ENCODE data around the gene IPO13.

Gene IPO13

DNA sequence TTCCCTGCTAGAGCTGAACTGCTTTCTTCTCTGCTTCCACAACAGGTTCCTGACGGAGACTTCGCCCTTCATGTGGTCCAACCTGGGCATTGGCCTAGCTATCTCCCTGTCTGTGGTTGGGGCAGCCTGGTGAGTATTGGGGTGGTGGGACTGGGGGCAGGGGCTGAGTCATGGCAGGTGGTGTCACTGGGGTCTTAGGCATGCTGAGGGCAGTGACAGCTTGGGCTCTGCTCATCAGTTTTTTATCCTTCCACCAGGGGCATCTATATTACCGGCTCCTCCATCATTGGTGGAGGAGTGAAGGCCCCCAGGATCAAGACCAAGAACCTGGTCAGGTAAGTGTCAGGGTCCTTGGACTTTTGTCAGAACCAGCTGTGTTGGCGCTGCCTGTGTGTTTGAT lies 29.3 kb downstream of the IPO13 start:
- Histone ChIP-seq H3K9me3 (ENCODE audit: control insufficient read depth in 2 of 2, low read length in 2 of 2) (no peaks in the 10 kb centered on the region), H3K27me3 (ENCODE audit: control insufficient read depth in 1 of 2, insufficient read depth in 2 of 2, low read length in 2 of 2) (no peaks in the 10 kb centered on the region), H3K4me3 (ENCODE audit: low read length in 2 of 2) (peak overlapping the region; percentile 87 to 91), H3K36me3 (ENCODE audit: control insufficient read depth in 2 of 2, insufficient read depth in 2 of 2, low read length in 2 of 2) (peaks cover 25 to 28% of the 10 kb centered on the region in 2 donors), H3K4me1 (ENCODE audit: control insufficient read depth, insufficient read depth, low read length) (peaks cover 52% of the 10 kb centered on the region), H3K9ac (ENCODE audit: low read length in 2 of 2) (peak overlapping the region; percentile 83 to 89), H3K27ac (ENCODE audit: low read length) (peak overlapping the region; percentile 92)

DNA sequence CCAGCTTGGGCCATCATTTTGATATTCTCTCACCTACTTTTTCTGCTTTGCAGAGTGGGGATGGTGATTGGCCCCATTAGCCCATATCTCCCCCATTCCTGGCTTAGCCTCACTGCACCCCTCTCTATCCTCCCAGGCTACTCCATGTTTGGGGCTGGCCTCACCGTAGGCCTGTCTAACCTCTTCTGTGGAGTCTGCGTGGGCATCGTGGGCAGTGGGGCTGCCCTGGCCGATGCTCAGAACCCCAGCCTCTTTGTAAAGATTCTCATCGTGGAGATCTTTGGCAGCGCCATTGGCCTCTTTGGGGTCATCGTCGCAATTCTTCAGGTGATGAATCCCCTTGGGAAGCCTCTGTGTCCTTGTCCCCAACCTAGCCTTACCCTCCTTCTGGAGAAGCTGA lies 30.1 kb downstream of the IPO13 start:
- no peaks in the 10 kb centered on the region for H3K9me3 ChIP-seq (ENCODE audit: control insufficient read depth in 2 of 2, low read length in 2 of 2)
- H3K27me3 ChIP-seq (ENCODE audit: control insufficient read depth in 1 of 2, insufficient read depth in 2 of 2, low read length in 2 of 2), result no peaks in the 10 kb centered on the region
- H3K9ac ChIP-seq (ENCODE audit: low read length in 2 of 2), result no peak overlapping the region
- H3K36me3 ChIP-seq (ENCODE audit: control insufficient read depth in 2 of 2, insufficient read depth in 2 of 2, low read length in 2 of 2), result peaks cover 25 to 26% of the 10 kb centered on the region in 2 donors
- H3K4me3 ChIP-seq (ENCODE audit: low read length in 2 of 2), result peak overlapping the region in 1 of 2 donors; percentile 87
- H3K4me1 ChIP-seq (ENCODE audit: control insufficient read depth, insufficient read depth, low read length), result peaks cover 51% of the 10 kb centered on the region
- no peak overlapping the region for H3K27ac ChIP-seq (ENCODE audit: low read length)

DNA sequence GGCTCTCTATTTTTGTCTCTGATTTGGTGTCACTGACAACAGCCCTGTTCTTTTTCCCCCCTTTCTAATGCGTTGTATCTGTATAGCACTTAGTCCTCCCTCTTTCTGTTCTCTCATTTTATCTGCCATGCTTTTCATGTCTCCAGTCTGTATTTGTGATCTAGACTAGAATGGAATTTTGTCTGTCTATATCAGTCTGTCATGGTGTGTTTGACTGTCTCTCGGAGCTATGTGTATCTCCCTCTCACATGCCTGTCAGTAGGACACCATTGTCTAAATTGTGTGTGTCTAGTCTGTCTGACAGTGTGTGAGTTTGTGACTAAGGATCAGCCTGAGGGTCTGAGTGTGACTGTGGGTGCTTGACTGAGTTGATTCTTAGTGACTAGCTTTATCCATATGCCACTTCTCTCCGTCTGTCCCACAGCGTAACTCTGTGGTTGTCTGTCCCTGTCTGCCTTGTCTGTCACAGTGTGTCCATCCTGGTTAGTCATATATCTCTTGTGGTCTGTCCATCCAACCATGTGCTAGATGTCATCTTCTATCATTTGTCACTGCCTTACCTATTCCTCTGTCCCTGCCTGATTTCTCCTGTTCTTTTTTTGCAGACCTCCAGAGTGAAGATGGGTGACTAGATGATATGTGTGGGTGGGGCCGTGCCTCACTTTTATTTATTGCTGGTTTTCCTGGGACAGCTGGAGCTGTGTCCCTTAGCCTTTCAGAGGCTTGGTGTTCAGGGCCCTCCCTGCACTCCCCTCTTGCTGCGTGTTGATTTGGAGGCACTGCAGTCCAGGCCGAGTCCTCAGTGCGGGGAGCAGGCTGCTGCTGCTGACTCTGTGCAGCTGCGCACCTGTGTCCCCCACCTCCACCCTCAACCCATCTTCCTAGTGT lies 30.9 kb downstream of the IPO13 start:
- no peaks in the 10 kb centered on the region for H3K27me3 ChIP-seq (ENCODE audit: control insufficient read depth in 1 of 2, insufficient read depth in 2 of 2, low read length in 2 of 2)
- H3K9me3 ChIP-seq (ENCODE audit: control insufficient read depth in 2 of 2, low read length in 2 of 2), result no peaks in the 10 kb centered on the region
- no peak overlapping the region for H3K27ac ChIP-seq (ENCODE audit: low read length)
- H3K4me1 ChIP-seq (ENCODE audit: control insufficient read depth, insufficient read depth, low read length), result peaks cover 51% of the 10 kb centered on the region
- H3K36me3 ChIP-seq (ENCODE audit: control insufficient read depth in 2 of 2, insufficient read depth in 2 of 2, low read length in 2 of 2), result peaks cover 20 to 24% of the 10 kb centered on the region in 2 donors
- no peak overlapping the region for H3K9ac ChIP-seq (ENCODE audit: low read length in 2 of 2)
- no peak overlapping the region for H3K4me3 ChIP-seq (ENCODE audit: low read length in 2 of 2)

GRCh38 chr1:43978264-43978550 lies 31.5 kb downstream of the IPO13 start:
- no peak overlapping the region for H3K9ac ChIP-seq (ENCODE audit: low read length in 2 of 2)

DNA sequence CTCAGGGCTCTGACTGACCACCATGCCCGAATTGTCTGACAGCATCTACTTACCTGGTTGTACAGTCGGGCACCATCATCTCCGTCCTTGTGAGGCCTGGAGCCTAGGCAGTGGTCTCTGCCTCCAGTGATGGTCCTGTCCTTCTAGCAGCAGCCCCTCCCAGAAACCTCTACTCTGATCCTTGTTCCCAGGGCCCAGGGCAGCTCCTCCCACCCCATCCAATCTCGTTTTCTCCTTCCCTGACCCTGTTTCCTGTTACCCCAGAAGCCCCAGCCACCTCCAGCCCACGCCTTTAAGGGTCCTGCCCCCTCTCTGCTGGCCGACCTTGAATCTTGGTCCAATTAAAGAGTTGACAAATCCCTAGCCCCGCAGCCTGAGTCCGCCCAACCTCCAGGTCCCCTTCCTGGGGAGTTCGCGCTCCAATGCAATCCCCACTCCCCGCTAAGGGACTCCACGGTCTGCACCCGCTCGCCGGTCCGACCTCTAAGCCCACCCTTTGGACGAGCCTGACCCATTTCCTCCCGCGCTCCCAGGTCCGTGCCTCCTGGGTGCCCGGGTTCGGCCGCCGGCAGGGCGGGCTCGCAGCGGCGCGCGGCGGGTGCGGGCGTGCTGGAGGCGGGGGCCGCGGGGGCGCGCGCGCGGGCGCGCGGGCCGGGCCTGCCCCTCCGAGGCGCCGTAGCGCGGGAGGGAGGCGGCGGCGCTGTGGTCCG lies 32.0 kb downstream of the IPO13 start, which contains the start of gene B4GALT2:
Gene B4GALT2 (plus strand): TSS at position 660 of the 710 bp plus-strand sequence. CDS start 1,951 bp downstream, outside the sequence.
- Histone ChIP-seq H3K4me3 (ENCODE audit: low read length in 2 of 2) (peak within 1 kb of the TSS; percentile 73 to 76), H3K27me3 (ENCODE audit: control insufficient read depth in 1 of 2, insufficient read depth in 2 of 2, low read length in 2 of 2) (no peaks in the 10 kb centered on the region), H3K9ac (ENCODE audit: low read length in 2 of 2) (peak within 1 kb of the TSS; percentile 58 to 63), H3K27ac (ENCODE audit: low read length) (no peak within 1 kb of the TSS), H3K36me3 (ENCODE audit: control insufficient read depth in 2 of 2, insufficient read depth in 2 of 2, low read length in 2 of 2) (peaks cover 18 to 24% of the 10 kb centered on the region in 2 donors), H3K9me3 (ENCODE audit: control insufficient read depth in 2 of 2, low read length in 2 of 2) (no peaks in the 10 kb centered on the region), H3K4me1 (ENCODE audit: control insufficient read depth, insufficient read depth, low read length) (peaks cover 51% of the 10 kb centered on the region)

More at GRCh38 chr1:43978264-43978550, 31.5 kb downstream of the IPO13 start:
- Histone ChIP-seq H3K4me1 (ENCODE audit: control insufficient read depth, insufficient read depth, low read length) (peaks cover 51% of the 10 kb centered on the region), H3K36me3 (ENCODE audit: control insufficient read depth in 2 of 2, insufficient read depth in 2 of 2, low read length in 2 of 2) (peaks cover 19 to 24% of the 10 kb centered on the region in 2 donors), H3K27me3 (ENCODE audit: control insufficient read depth in 1 of 2, insufficient read depth in 2 of 2, low read length in 2 of 2) (no peaks in the 10 kb centered on the region), H3K9me3 (ENCODE audit: control insufficient read depth in 2 of 2, low read length in 2 of 2) (no peaks in the 10 kb centered on the region), H3K27ac (ENCODE audit: low read length) (no peak overlapping the region), H3K4me3 (ENCODE audit: low read length in 2 of 2) (peak overlapping the region in 1 of 2 donors; percentile 76)

DNA sequence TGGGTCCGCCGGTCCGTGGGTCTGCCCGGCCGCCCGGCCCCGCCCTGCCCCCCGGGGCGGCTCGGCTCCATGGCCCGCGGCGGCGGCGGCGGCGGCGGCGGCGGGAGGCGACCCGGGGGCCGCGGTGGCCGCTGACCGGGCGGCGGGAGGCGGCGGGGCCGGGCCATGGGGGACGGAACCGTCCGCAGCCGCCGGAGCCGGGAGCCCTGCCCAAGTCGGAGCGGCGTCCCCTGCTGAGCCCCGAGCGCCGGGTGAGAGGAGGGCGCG lies 32.4 kb downstream of the IPO13 start:
- H3K27me3 ChIP-seq (ENCODE audit: control insufficient read depth in 1 of 2, insufficient read depth in 2 of 2, low read length in 2 of 2), result no peaks in the 10 kb centered on the region
- H3K4me3 ChIP-seq (ENCODE audit: low read length in 2 of 2), result peak overlapping the region; percentile 72 to 73
- no peaks in the 10 kb centered on the region for H3K9me3 ChIP-seq (ENCODE audit: control insufficient read depth in 2 of 2, low read length in 2 of 2)
- H3K27ac ChIP-seq (ENCODE audit: low read length), result no peak overlapping the region
- peaks cover 18 to 24% of the 10 kb centered on the region in 2 donors for H3K36me3 ChIP-seq (ENCODE audit: control insufficient read depth in 2 of 2, insufficient read depth in 2 of 2, low read length in 2 of 2)
- peaks cover 47% of the 10 kb centered on the region for H3K4me1 ChIP-seq (ENCODE audit: control insufficient read depth, insufficient read depth, low read length)
- H3K9ac ChIP-seq (ENCODE audit: low read length in 2 of 2), result peak overlapping the region in 1 of 2 donors; percentile 63

- Histone ChIP-seq H3K9me3 (ENCODE audit: control insufficient read depth in 2 of 2, low read length in 2 of 2) (no peaks in the 10 kb centered on the region), H3K4me1 (ENCODE audit: control insufficient read depth, insufficient read depth, low read length) (peaks cover 42% of the 10 kb centered on the region), H3K4me3 (ENCODE audit: low read length in 2 of 2) (peak overlapping the region; percentile 72 to 73), H3K36me3 (ENCODE audit: control insufficient read depth in 2 of 2, insufficient read depth in 2 of 2, low read length in 2 of 2) (peaks cover 18 to 24% of the 10 kb centered on the region in 2 donors), H3K27ac (ENCODE audit: low read length) (no peak overlapping the region), H3K27me3 (ENCODE audit: control insufficient read depth in 1 of 2, insufficient read depth in 2 of 2, low read length in 2 of 2) (no peaks in the 10 kb centered on the region), H3K9ac (ENCODE audit: low read length in 2 of 2) (peak overlapping the region; percentile 58 to 63)
Measured at GRCh38 chr1:43979528-43980254, 32.9 kb downstream of the IPO13 start.

DNA sequence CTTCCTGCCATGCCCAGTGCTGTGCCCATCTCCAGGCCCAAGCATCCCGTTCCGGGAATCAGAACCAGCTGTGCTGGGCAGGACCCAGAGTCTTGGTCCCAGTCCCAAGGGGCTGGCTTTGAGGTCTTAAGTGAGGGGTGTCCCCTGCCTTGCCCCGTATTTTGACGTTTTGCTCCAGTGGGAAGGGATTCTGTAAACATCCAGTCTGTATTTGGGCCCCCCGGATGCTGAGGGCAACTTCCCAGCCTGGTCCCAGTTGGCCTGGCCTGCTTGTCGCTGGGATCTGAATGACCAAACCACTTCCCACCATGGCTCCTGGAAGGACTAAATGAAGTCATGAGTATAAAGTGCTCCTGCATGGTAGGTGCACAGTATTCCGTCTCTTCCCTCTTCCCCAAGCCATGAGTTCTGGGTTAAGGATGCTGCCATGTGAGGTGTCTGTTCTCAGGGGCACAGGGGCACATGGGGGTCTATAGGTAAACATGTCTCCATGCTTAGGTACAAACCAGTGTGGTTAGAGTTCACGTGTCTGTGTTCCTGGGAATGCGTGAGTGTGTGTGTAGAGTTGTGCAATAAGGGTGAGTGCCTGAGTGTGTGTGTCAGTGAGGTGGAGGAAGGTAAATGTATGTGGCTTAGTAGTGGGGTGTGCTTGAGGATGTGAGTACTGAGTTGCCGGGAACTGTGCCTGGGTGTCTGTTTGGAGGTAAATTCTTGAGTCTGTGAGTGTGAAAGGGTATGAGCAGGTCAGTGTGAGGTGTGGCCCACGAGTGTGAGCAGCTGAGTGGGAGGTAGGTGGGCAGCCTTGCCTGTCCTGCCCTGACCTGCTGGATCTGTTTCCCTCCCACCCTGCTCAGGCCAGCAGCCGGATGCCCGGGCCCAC lies 33.7 kb downstream of the IPO13 start:
- H3K4me3 ChIP-seq (ENCODE audit: low read length in 2 of 2), result peak overlapping the region; percentile 72 to 73
- no peaks in the 10 kb centered on the region for H3K27me3 ChIP-seq (ENCODE audit: control insufficient read depth in 1 of 2, insufficient read depth in 2 of 2, low read length in 2 of 2)
- peaks cover 38% of the 10 kb centered on the region for H3K4me1 ChIP-seq (ENCODE audit: control insufficient read depth, insufficient read depth, low read length)
- H3K9me3 ChIP-seq (ENCODE audit: control insufficient read depth in 2 of 2, low read length in 2 of 2), result no peaks in the 10 kb centered on the region
- H3K27ac ChIP-seq (ENCODE audit: low read length), result no peak overlapping the region
- H3K36me3 ChIP-seq (ENCODE audit: control insufficient read depth in 2 of 2, insufficient read depth in 2 of 2, low read length in 2 of 2), result peaks cover 19 to 25% of the 10 kb centered on the region in 2 donors
- peak overlapping the region; percentile 58 to 63 for H3K9ac ChIP-seq (ENCODE audit: low read length in 2 of 2)

GRCh38 chr1:43981135-43981491 lies 34.4 kb downstream of the IPO13 start:
- H3K4me1 ChIP-seq (ENCODE audit: control insufficient read depth, insufficient read depth, low read length), result peaks cover 32% of the 10 kb centered on the region
- H3K4me3 ChIP-seq (ENCODE audit: low read length in 2 of 2), result no peak overlapping the region
- no peaks in the 10 kb centered on the region for H3K9me3 ChIP-seq (ENCODE audit: control insufficient read depth in 2 of 2, low read length in 2 of 2)
- H3K27me3 ChIP-seq (ENCODE audit: control insufficient read depth in 1 of 2, insufficient read depth in 2 of 2, low read length in 2 of 2), result no peaks in the 10 kb centered on the region
- H3K27ac ChIP-seq (ENCODE audit: low read length), result no peak overlapping the region
- H3K9ac ChIP-seq (ENCODE audit: low read length in 2 of 2), result no peak overlapping the region
- peaks cover 21 to 30% of the 10 kb centered on the region in 2 donors for H3K36me3 ChIP-seq (ENCODE audit: control insufficient read depth in 2 of 2, insufficient read depth in 2 of 2, low read length in 2 of 2)

- no peak overlapping the region for H3K27ac ChIP-seq (ENCODE audit: low read length)
- H3K36me3 ChIP-seq (ENCODE audit: control insufficient read depth in 2 of 2, insufficient read depth in 2 of 2, low read length in 2 of 2), result peaks cover 16 to 25% of the 10 kb centered on the region in 2 donors
- no peaks in the 10 kb centered on the region for H3K9me3 ChIP-seq (ENCODE audit: control insufficient read depth in 2 of 2, low read length in 2 of 2)
- H3K9ac ChIP-seq (ENCODE audit: low read length in 2 of 2), result no peak overlapping the region
- no peak overlapping the region for H3K4me3 ChIP-seq (ENCODE audit: low read length in 2 of 2)
- H3K4me1 ChIP-seq (ENCODE audit: control insufficient read depth, insufficient read depth, low read length), result peaks cover 27% of the 10 kb centered on the region
- H3K27me3 ChIP-seq (ENCODE audit: control insufficient read depth in 1 of 2, insufficient read depth in 2 of 2, low read length in 2 of 2), result no peaks in the 10 kb centered on the region
Measured at GRCh38 chr1:43981636-43982035, 34.9 kb downstream of the IPO13 start.
